ENCODE results near the gene FAM163B.

DNA sequence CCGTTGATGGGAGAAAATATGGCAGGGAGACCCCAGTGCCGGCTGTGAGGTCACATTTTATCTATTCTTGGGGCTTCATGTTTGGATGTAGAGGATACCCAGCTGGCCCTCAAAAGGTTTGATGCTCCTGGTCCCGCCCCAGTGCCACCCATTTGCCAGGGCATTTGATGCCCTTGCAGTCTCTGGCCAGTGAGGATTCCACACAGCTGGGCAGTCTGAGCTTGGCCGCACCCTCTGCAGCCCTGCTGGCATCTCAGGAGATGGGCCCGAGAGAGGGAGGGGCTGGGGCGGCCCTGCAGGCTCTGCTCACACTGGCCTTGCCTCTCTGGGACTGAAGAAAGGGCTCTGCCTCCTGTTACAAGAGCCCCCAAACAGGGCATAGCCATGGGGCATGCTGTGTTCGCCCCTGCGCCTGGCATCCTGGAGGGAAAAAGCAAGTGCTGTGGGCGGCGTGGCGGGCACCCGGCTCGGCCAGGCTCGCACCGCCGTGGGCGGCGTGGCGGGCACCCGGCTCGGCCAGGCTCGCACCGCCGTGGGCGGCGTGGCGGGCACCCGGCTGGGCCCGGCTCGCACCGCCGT, 47.1 kb downstream of the FAM163B start:
- TF ChIP-seq, protein P1, sequence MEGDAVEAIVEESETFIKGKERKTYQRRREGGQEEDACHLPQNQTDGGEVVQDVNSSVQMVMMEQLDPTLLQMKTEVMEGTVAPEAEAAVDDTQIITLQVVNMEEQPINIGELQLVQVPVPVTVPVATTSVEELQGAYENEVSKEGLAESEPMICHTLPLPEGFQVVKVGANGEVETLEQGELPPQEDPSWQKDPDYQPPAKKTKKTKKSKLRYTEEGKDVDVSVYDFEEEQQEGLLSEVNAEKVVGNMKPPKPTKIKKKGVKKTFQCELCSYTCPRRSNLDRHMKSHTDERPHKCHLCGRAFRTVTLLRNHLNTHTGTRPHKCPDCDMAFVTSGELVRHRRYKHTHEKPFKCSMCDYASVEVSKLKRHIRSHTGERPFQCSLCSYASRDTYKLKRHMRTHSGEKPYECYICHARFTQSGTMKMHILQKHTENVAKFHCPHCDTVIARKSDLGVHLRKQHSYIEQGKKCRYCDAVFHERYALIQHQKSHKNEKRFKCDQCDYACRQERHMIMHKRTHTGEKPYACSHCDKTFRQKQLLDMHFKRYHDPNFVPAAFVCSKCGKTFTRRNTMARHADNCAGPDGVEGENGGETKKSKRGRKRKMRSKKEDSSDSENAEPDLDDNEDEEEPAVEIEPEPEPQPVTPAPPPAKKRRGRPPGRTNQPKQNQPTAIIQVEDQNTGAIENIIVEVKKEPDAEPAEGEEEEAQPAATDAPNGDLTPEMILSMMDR (IDR thresholded peaks at IDR 0.05): no peak
- no peak for TF ChIP-seq EZH2 (IDR thresholded peaks at IDR 0.05; ENCODE audit: borderline replicate concordance, insufficient read depth, low read depth, low read length, poor library complexity, severe bottlenecking)
